Type B pancreatic cell (in vitro differentiated cells): ENCODE measurements around the gene TMEM14B. TPM values are rescaled to one million over a fixed set of nuclear protein-coding genes. Genes with fewer than 3 reads are reported as not detected.
A peak's percentile ranks its signal among the peaks of the same experiment; 100 is the strongest.
"Not testable (repeated sequence)": the region's sequence is repeated elsewhere in the genome, so short reads cannot be mapped to it uniquely, and the experiment has no call there.

ENCODE experiments used
- DNase-seq: peaks from one replicate; pipeline ENCODE4 v3.0.0; 2021; ENCODE audit warnings: mixed read lengths; ENCODE audit not compliant: unreplicated experiment; ENCODE audit errors: extremely low spot score
- H3K27ac Mint-ChIP-seq: 2 replicates; pipeline ENCODE4 v1.8.0; 2021; ENCODE audit warnings: mild to moderate bottlenecking, mixed read lengths
- H3K27me3 Mint-ChIP-seq: 2 replicates; pipeline ENCODE4 v1.8.0; 2021; ENCODE audit warnings: mixed read lengths
- H3K36me3 Mint-ChIP-seq: 2 replicates; pipeline ENCODE4 v1.8.0; 2021; ENCODE audit warnings: mixed read lengths
- H3K4me1 Mint-ChIP-seq: one replicate; pipeline ENCODE4 v1.8.0; 2021; ENCODE audit warnings: mixed read lengths; ENCODE audit not compliant: unreplicated experiment
- H3K4me3 Mint-ChIP-seq: 2 replicates; pipeline ENCODE4 v1.8.0; 2021; ENCODE audit warnings: mild to moderate bottlenecking, mixed read lengths
- H3K9me3 Mint-ChIP-seq: 2 replicates; pipeline ENCODE4 v1.8.0; 2021; ENCODE audit warnings: mixed read lengths
- total RNA-seq: library from RNA; stranded (reverse); gene quantifications from 2 replicates; pipeline ENCODE4 v1.2.1, GENCODE V29; 2021; ENCODE audit warnings: low replicate concordance
- TF ChIP-seq, protein P1 (sequence below): fragments of 200-600 bp; sonication (generic); conservative IDR thresholded peaks from 2 replicates; pipeline ENCODE4 v1.5.0; 2021; ENCODE audit warnings: antibody characterized with exemption, mild to moderate bottlenecking

Gene TMEM14B
- total RNA-seq, 1 donor from 2014 or later, result 75.6 TPM

DNA sequence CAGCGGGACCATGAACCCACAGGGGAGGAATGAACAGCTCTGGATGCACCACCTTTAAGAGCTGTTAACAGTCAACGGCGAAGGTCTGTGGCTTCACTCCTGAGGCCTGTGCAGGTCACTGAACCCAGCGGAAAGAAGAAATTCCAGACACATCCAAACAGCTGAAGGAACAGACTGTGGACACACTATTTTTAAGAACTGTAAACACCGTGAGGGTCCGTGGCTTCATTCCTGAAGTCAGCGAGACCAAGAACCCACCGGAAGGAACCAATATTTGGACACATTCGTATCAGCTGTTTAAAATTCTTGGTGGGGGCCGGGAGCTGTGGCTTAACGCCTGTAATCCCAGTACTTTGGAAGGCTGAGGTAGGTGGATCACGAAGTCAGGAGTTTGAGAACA lies 5.4 kb upstream of the TMEM14B start:
- TF ChIP-seq, protein P1, sequence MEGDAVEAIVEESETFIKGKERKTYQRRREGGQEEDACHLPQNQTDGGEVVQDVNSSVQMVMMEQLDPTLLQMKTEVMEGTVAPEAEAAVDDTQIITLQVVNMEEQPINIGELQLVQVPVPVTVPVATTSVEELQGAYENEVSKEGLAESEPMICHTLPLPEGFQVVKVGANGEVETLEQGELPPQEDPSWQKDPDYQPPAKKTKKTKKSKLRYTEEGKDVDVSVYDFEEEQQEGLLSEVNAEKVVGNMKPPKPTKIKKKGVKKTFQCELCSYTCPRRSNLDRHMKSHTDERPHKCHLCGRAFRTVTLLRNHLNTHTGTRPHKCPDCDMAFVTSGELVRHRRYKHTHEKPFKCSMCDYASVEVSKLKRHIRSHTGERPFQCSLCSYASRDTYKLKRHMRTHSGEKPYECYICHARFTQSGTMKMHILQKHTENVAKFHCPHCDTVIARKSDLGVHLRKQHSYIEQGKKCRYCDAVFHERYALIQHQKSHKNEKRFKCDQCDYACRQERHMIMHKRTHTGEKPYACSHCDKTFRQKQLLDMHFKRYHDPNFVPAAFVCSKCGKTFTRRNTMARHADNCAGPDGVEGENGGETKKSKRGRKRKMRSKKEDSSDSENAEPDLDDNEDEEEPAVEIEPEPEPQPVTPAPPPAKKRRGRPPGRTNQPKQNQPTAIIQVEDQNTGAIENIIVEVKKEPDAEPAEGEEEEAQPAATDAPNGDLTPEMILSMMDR, result no peak
- Mint-ChIP-seq H3K4me1 (peaks cover 7% of the 10 kb centered on the region), H3K27ac (no peak overlapping the region), H3K27me3 (no peaks in the 10 kb centered on the region), H3K4me3 (no peak overlapping the region), H3K36me3 (peaks cover 7% of the 10 kb centered on the region), H3K9me3 (no peaks in the 10 kb centered on the region)
- DNase-seq, result no peak

DNA sequence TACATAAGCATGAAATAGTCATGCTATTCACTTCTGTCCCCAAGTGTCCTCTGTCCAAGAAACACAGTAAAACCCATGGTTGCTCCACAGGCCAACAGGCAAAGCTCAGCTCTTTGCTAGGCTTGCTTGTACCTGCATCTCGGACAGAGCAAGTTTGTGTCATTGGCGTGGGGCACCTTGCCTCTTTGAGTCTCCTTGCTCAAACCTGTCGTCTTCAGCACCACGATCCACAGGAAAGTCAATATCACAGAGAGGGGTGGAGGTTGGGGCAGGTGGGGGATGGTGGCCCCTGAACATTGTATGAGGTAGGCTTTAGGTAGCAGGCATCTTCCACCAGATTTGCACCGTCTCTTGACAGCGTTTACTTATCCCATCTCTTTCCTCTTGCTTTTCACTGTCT lies 4.1 kb upstream of the TMEM14B start:
- no peak for DNase-seq
- TF ChIP-seq, protein P1, result no peak
- Mint-ChIP-seq H3K36me3 (peaks cover 3% of the 10 kb centered on the region), H3K9me3 (no peaks in the 10 kb centered on the region), H3K4me3 (no peak overlapping the region), H3K27me3 (no peaks in the 10 kb centered on the region), H3K27ac (no peak overlapping the region), H3K4me1 (peaks cover 9% of the 10 kb centered on the region)

DNA sequence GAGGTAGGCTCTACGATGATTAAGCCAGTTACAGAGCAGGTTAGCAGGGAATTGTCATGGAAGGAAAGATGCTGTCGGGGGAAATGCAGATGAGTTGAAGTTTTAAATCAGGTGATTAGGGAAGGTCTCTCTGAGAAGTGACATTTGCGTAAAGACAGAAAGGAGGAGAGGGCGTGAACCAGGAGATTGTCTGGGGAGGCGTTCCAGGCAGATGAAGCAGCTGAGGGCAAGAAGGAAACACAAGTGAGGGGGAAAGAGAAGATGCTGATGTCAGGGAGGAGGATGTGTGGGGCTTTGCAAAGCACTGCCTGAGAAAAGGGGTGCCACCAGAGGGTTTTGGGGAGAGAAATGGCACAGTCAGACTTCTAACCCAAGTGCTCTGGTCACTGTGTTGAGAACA lies 2.5 kb upstream of the TMEM14B start:
- Mint-ChIP-seq H3K36me3 (peaks cover 6% of the 10 kb centered on the region), H3K27ac (no peak overlapping the region), H3K4me1 (peaks cover 24% of the 10 kb centered on the region), H3K9me3 (no peaks in the 10 kb centered on the region), H3K27me3 (no peaks in the 10 kb centered on the region), H3K4me3 (peak overlapping the region; percentile 9)
- no peak for DNase-seq
- TF ChIP-seq, protein P1, result no peak

DNA sequence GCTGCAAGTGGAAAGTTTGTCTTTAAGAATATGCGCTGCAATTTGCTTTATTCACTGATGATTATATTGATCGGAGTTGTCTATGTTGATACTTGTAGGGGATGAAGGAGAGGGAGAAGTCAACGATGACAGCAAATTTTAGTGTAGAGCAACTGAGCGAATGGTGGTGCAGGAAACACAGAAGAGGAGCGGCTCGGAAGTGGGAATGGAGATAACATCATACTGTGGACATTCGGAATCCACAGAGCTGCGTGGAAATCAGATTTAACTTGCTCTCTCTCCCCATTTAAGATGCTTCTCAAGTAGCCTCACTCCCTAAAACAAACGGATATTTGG lies 722 bp upstream of the TMEM14B start:
- Mint-ChIP-seq H3K27me3 (no peaks in the 10 kb centered on the region), H3K9me3 (no peaks in the 10 kb centered on the region), H3K27ac (peak overlapping the region; percentile 95), H3K4me1 (peaks cover 25% of the 10 kb centered on the region), H3K36me3 (peaks cover 9% of the 10 kb centered on the region), H3K4me3 (peak overlapping the region; percentile 98)
- TF ChIP-seq, protein P1, result no peak
- no peak for DNase-seq

DNA sequence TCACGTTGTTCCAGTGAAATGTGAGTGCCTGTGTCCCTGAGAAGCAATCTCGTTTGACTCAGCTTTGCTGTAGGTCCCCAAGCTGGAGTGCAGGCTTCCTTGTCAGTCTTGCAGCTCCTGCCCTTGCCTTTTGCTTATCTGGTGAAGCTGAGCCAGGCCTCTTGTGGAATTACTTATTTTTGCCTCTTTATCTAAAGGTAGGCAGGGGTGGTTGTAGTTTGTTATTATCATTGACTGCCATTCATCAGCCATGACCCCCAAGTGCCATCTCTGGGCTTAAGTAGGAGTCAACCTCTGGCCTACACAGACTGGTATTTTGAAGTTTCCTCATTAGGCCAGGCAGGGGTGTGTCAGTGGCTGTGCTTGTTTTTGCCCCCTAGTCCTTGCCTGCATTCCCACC lies 2.1 kb downstream of the TMEM14B start:
- peaks cover 22% of the 10 kb centered on the region for H3K36me3 Mint-ChIP-seq
- no peak for DNase-seq
- H3K27ac Mint-ChIP-seq, result peak overlapping the region; percentile 67
- peak overlapping the region; percentile 98 for H3K4me3 Mint-ChIP-seq
- H3K27me3 Mint-ChIP-seq, result no peaks in the 10 kb centered on the region
- no peaks in the 10 kb centered on the region for H3K9me3 Mint-ChIP-seq
- TF ChIP-seq, protein P1, result no peak
- H3K4me1 Mint-ChIP-seq, result peaks cover 32% of the 10 kb centered on the region

DNA sequence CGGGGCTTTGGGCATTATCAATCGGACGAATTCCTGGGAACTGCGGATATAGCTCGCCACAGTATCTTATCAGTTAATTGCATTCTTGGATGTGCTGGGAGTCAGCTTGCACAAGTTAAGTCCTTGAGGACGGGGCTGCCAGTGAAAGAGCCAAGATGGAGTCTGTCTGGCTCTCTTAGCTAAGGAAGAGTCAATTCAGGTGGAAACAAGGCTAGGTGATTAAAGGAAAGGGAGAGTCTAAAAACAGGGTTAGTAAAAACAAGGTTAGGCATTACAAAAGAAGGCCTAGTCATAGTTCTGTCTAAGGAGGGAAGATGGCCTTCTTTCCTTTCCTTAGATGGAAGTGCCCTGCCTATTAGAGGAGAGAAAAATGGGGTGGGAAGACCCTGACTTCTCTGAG lies 3.0 kb downstream of the TMEM14B start:
- Mint-ChIP-seq H3K36me3 (peaks cover 28% of the 10 kb centered on the region), H3K27ac (peak overlapping the region; percentile 42), H3K4me1 (peaks cover 32% of the 10 kb centered on the region)
- not testable (repeated sequence) for DNase-seq, H3K9me3 Mint-ChIP-seq, H3K27me3 Mint-ChIP-seq, H3K4me3 Mint-ChIP-seq

DNA sequence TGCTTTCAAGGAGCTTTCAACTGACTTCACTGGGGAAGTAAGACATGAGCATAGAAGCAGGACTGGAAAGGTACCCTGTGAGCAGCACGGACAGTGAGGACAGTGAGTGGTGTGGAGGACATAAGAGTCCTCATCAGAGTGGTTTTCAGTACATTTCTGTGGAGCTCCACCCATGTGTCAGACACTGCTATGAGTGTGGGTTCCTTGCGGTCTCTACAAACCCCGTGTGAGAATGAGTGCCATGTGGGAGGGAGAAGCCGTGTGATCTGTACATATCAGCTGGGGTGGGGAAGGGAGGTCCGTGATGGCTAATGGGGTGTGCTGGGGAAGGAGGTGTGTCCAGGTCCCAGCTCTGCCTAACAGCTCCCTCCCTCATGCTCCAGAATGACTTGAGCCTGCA lies 4.2 kb downstream of the TMEM14B start:
- Mint-ChIP-seq H3K4me1 (peaks cover 30% of the 10 kb centered on the region), H3K36me3 (peaks cover 33% of the 10 kb centered on the region)
- not testable (repeated sequence) for H3K27ac Mint-ChIP-seq, H3K27me3 Mint-ChIP-seq, H3K9me3 Mint-ChIP-seq, DNase-seq, H3K4me3 Mint-ChIP-seq
